Measurements from ENCODE around the gene RUFY3.

- TF ChIP-seq REST (IDR thresholded peaks at IDR 0.05; ENCODE audit: unreplicated experiment) (no peak), CTCF (conservative IDR thresholded peaks at IDR 0.05; ENCODE audit: low read depth in 2 of 2) (no peak)
These were observed 39.6 kb downstream of the RUFY3 start for GRCh38 chr4:70761276-70761816.

All from GM23338 (cell line).